Activated T-cell treated with anti-CD3 and anti-CD28 coated beads for 24 hours (primary cell): ENCODE results near the gene LCE1C.

Experiments
- DNase-seq: peaks from one replicate; pipeline ENCODE4 v3.0.0-alpha.2; 2020; ENCODE audit warnings: low read depth

LCE1C gene, protein sequence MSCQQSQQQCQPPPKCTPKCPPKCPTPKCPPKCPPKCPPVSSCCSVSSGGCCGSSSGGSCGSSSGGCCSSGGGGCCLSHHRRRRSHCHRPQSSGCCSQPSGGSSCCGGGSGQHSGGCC

DNA sequence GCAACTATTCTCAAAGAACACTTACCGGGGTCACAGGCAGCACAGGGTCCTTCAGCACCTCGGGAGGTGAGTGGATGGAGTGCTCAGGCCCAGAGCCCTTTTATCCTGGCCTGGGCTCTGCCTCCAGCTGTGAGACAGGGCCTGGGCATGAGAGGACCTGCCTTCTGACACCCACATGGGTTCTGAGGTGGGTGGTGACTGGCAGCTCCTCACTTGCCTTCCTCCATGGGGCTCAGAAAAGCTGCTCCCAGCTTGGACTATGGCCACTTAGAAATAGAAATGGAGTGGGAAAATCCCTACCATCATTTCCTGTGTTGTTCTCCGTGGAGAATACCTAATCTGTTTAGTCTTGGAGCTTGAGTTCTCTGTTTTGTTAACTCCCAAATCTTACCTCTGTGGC, at the start of gene LCE1C:
LCE1C (minus strand) TSS at position 76 of the 400 bp plus-strand sequence. CDS start 1,173 bp downstream, outside the sequence.
- DNase-seq: no peak

DNA sequence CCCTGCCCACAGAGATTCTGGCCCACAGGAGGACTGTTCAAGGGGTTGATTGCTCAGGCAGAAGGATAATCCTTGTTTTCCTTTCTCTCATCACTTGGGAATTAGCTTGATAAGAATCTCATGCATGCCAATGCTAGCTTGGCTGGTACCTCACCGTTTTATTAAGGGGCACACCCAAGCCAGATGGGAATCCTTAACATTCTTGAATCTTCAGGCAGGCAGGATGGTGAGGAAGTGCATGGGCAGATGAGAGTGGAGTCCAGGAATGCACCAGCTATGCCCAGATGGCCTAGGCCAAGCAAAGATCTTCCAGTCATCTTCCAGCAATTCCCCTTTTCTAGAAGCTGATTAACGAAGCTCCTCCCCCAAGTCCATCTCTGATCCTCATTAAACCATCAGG, 49.2 kb upstream of the LCE1C start:
- DNase-seq: no peak

DNA sequence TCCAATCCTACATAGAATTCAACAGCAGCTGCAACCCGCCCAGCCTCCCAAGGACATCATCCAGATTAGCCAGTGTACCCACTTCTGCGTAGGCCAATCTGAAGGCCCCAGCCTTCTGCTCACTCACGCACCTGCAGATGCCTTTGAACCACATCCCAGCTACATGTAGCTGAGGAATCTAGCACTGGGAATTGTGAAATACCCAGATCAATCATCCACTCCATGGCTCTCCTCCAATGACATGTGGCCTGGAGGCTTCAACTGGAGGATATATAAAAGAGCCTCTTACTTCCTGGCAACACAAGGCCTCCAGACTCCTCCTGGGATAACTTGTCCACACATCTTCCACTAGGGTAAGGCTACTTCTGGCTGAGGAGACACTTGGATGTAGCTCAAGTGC, 36.1 kb upstream of the LCE1C start, which contains the start of gene LCE6A:
LCE6A (plus strand) TSS at position 301 of the 400 bp plus-strand sequence. CDS start 665 bp downstream, outside the sequence.
- DNase-seq: no peak

DNA sequence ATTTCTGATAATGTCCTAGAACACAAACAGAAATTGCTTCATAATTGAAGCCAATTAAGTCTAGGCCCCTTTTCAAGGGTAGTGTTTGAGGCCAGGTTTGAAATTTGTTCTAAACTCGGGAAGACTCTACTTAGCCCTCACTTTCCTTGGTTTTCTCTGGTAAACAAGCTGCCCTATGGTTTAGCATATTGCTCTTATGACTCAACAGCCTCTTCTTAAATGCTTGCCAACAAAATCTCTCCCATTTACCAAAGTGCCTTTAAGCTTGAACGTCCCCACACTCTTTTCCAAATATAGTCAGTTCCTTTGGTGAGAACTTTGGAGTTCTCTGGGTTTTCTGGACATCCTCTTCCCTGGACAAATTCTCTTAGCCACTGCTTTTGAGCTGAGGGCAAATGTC, 30.4 kb upstream of the LCE1C start:
- DNase-seq: no peak

DNA sequence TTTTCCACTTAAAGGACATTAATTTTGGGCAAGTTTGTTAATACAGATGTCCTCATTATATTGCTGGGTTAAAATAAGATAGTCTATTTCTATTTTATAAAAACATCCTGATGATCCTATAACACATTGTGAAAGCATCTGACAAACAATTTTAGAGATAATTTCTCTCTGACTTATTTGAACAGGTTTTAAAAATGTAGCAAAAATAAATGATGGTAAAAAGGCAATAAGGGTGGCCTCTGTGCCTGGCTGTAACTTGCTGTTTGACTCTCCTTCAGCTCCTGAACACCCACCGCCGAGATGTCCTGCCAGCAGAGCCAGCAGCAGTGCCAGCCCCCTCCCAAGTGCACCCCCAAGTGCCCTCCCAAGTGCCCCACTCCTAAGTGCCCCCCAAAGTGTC, 20.7 kb upstream of the LCE1C start, which contains the start of gene LCE1A:
LCE1A (plus strand) TSS at position 301 of the 400 bp plus-strand sequence; CDS start at position 301, 0 bp downstream.
- no peak for DNase-seq

DNA sequence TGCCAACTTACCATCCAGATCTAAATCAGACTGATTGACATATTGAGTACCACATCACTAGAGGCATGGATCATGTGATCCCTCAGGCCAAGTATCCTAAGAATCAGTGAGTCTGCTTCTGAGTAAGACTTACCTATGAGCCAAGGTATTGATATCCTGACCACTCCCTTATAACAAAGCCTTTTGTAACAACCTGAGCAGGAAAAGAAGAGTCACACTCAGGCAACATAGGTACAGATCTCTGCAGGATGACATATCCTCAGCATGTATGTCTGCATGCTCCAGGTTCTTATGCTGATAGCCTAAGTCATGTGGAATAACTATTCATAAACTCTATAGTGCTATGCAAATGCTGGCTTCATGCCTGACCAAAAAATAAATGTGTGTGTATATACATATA, 18.5 kb upstream of the LCE1C start:
- DNase-seq: no peak

DNA sequence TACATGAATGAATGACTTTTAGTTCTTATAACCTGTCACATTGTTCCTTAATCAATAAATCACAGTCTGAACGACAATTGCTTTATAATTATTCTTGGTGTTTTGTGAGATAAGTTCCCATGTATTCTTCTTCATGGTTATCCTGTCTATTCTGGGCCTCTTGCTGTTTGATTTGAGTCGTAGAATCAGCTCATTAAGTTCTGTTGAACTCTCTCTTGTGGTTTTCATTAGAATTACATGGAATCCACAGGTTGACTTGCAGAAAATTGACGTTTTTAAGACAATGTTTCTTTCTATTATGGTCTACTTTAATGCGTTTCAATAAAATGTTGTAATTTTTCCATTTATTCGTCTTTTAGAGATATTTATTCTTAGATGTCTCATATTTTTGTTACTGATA, 16.8 kb upstream of the LCE1C start:
- no peak for DNase-seq

DNA sequence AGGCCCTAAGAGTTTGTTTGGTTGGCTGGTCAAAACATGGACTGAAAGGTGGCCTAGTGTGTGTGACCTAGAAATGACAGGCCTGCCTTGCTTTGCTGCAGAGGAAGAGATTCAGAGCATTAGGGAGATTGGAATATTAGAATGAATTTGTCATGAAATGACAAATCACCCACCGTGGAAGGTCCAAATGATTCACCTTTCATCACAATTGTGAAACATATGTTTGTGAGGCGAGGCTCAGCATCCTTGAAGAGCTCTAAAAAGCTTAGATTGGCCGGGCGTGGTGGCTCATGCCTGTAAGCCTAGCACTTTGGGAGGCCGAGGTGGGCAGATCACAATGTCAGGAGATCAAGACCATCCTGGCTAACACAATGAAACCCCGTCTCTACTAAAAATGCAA, 10.9 kb upstream of the LCE1C start:
- DNase-seq: no peak

DNA sequence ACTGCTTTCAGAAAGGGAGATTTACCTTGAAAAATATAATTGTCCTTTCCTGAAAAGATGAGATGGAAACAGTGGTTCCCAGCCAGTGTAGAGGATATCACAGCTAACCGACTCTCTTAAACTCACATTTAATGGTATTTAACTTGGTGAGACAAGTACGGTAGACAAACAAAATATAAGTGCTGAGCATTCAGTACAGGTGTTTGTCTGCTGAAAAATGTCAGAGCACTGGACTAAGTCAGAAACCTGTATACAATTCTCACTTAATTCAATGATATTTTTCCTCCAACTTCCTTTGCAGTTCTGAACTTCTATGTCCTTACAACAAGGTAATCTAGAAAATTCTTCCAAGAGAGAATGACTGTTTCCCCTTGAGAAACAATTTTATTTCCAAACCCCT, 5.2 kb upstream of the LCE1C start, which contains the start of gene LCE1B:
LCE1B (plus strand) TSS at position 301 of the 400 bp plus-strand sequence. CDS start 476 bp downstream, outside the sequence.
- DNase-seq: no peak

DNA sequence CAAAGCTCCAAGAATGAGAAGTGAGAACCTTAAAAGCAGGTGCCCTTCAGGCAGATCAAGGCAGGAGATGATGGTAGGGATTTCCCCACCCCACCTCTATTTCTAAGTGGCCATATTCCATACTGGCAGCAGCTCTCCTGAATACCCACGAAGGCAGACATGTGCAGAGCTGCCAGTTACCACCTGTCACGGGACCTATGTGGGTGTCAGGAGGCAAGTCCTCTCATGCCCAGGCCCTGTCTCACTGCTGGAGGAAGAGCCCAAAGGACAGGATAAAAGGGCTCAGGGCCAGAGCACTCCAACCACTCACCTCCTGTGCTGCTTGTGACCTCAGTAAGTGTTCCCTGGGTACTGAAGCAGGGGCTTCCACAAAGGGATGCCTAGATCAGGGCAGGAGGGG, 4.6 kb upstream of the LCE1C start:
- DNase-seq: no peak

DNA sequence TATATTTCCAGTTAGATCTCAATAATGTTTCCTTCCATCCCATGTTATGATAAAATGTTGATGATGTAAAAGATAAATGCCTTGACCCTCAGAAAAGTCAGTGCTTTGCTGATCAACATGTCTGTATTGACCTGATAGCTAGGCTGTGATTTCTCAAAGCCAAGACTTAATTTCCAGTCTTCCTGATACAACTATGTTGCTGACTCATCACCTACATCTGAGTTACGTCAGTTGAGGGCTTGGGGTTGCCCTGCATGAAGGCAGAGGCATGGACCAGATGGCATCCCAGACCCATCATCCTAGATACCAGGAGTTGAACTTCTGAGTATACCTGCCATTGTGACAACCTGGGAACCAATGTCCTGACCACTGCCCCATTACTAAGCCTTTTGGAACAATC, 5.1 kb downstream of the LCE1C start:
- no peak for DNase-seq

DNA sequence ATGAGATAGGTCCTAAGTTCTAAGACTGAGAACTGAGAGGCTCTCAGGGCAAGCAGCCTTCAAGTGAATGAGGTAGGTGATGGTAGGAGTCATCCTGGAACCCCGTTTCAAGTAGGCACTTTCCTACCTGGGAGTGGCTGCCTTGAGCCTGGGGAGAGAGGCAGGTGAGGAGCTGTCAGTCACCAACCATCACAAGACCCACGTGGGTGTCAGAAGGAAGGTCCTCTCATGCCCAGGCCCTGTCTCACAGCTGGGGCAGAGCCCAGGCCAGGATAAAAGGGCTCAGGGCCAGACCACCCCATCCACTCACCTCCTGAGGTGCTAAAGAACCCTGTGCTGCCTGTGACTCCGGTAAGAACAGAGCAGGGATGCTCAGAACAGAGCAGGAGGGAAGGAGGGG, 10.0 kb downstream of the LCE1C start, which contains the start of gene LCE1D:
LCE1D (plus strand) TSS at position 301 of the 400 bp plus-strand sequence. CDS start 1,074 bp downstream, outside the sequence.
- no peak for DNase-seq

DNA sequence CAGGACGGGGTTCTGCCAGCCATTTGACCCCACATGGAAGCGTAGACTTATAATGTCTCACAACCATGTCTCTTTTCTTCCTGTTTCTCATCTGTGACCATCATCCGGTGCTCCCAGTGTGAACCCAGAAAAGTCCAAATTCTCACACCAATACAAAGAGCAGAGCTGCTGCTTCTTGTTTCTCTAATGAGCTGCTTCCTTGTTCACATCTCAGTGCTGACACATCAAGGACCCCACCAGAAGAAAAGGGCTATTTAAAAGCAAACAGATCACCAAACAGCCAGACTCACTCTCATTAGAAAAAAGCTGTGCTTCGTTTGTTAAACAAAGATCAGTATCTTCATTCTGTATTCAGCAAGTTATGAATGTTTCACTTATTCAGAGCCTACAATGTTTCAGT, 10.8 kb downstream of the LCE1C start:
- no peak for DNase-seq

DNA sequence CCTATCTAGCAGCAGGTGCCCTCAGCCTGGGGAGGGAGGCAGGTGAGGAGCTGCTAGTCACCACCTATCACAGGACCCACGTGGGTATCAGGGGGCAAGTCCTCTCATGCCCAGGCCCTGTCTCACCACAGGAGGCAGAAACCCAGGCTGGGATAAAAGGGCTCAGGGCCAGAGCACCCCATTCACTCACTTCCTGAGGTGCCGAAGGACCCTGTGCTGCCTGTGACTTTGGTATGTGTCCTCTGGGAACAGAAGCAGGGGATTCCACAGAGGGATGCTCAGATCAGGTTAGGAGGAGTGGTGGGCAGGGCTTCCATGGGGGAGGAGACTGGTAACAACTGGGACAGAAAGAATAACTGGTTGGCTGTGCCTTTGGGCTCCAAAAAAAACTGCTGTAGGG, 20.4 kb downstream of the LCE1C start, which contains the start of gene LCE1E:
LCE1E (plus strand) TSS at position 181 of the 400 bp plus-strand sequence. CDS start 1,043 bp downstream, outside the sequence.
- no peak for DNase-seq

DNA sequence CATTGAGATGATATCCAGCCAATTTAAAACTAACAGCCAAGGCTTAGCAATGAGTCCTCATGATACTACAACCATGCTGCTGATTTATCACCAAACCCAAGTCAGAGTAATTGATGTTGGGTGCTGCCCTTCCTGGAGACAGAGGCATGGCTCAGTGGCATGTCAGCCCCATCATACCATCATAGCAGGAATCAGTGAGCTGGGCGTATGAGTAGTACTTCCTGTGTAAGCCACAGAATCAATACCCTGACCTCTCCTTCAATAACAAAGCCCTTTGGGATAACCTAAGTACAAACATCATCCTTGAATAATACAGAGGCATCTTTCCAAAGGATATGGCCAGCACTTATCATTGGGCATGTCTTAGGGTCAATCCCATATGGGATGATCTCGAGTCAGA, 23.4 kb downstream of the LCE1C start:
- no peak for DNase-seq

DNA sequence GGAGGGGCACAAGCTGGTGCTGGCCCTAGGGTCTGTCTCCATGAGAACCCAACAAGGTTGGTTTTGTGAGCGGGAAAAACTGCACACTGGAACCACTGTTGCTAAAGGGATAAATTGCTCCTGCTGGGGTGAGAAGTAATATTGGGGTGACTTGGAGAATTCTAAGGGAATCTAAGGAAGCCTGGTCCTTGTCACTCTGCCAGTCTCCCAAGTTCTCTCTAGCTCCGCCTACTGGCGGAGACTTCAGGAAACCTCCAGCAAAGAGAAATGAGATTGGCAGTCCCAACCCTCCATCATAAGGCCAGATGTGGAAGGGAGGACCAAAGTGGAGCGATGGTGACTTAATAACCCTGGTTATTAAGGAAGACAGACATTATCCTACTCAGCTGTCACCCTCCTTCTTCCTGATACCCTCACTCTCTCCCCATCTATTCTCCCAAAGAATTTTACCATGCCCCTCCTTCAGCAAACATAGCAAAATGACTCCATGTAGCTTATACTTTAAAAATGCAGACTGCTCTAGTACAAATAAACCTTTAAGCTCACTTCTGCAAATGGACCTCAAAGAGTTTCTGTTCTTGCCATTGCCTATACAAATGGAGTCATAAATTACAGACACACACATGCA, 28.8 kb downstream of the LCE1C start:
- DNase-seq: no peak

DNA sequence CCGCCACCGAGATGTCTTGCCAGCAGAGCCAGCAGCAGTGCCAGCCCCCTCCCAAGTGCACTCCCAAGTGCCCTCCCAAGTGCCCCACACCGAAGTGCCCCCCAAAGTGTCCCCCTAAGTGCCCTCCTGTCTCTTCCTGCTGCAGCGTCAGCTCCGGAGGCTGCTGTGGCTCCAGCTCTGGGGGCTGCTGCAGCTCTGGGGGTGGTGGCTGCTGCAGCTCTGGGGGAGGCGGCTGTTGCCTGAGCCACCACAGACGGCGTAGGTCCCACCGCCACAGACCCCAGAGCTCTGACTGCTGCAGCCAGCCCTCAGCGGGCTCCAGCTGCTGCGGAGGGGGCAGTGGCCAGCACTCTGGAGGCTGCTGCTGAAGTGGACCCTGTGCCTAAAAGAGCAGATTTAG, 30.1 kb downstream of the LCE1C start:
- no peak for DNase-seq

DNA sequence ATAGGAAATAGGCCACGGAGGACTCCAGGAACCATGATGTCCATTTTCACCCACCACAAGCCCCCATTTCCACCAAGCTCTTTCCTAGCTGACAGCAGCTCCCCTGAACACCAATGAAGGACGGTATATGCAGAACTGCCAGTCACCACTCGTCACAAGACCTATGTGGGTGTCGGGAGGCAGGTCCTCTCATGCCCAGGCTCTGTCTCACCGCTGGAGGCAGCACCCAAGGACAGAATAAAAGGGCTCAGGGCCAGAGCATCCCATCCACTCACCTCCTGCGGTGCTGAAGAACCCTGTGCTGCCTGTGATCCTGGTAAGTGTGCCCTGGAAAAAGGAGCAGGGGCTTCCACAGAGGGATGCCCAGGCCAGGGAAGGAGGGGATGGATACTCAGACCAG, 31.6 kb downstream of the LCE1C start, which contains the start of gene LCE1F:
LCE1F (plus strand) TSS at position 266 of the 400 bp plus-strand sequence. CDS start 1,232 bp downstream, outside the sequence.
- no peak for DNase-seq

DNA sequence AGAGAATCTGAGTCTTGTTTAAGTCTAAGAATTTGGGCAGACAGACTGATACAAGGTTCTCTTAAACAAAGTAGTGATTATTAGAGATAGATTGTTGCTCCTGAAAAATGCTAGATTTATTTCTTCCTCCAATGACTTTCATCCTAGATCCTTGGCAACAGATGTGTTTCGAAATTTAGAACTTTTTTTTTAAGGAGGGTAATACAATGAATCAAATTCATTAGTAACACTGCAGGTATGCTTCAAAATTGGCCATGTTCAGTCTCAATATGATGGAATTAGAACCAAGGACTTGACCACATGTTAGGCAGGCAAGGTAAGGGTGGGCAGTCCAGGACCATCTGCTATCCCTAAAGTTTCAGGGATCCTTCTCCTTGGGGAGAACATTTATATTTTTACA, 36.0 kb downstream of the LCE1C start:
- DNase-seq: no peak

DNA sequence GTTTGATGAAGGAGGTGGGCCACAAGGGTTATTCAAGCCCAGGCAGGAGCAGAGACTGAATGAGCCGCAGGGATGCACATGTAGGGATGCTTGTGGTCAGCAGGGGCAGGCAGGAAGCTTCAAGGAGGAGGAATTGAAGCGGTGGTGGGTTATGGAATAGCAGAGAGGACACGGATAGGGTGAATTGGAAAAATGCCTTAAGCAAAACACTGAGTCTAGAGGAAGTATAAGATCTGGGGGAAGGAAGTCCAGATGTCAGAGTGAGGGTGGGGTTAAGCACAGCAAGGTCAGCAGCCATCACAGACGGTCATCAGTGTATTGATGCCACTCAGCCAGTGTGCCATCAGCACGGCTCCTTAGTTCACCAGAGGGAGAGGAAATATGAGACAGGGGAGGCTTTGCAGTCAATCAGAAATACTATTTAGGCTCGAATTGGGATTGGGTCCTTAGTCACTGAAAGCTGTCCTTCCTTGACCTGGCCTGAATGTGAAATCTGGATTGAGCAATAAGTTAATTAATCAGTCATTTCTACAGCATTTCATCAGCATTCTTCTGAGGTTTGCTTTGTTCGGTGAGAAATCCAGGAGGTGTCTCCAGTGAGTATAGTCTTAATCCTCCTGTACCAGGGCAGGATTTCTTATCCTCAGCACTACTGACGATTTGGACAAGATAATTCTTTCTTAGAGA, 37.5 kb downstream of the LCE1C start:
- no peak for DNase-seq

DNA sequence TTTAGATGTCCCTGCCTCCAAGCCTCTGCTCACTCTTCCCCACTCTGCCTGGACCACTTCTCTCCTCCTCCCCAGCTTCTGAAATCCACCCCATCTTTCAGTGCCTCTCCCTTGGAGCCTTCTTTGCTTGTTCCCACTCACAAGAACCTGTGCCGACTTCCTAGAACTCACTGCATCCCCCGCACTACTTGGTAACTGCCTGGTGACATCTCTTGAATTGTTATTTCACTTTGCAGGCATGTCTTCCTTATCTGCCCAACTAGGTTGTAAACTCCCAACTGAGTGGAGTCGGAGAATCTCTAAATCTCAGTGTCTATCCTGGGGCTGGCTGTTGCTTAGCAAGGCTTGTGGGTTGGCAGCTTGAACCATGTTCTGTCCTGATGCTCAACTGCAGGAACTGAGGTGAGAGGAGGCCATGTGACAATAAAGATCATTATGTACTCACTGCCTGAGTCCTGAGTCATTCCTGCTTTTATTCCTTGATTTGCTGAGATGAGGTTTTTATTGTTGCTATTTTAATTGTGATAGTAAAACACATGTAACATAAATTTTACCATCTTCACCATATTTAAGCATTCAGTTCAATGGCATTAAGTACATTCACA, 44.7 kb downstream of the LCE1C start:
- no peak for DNase-seq

DNA sequence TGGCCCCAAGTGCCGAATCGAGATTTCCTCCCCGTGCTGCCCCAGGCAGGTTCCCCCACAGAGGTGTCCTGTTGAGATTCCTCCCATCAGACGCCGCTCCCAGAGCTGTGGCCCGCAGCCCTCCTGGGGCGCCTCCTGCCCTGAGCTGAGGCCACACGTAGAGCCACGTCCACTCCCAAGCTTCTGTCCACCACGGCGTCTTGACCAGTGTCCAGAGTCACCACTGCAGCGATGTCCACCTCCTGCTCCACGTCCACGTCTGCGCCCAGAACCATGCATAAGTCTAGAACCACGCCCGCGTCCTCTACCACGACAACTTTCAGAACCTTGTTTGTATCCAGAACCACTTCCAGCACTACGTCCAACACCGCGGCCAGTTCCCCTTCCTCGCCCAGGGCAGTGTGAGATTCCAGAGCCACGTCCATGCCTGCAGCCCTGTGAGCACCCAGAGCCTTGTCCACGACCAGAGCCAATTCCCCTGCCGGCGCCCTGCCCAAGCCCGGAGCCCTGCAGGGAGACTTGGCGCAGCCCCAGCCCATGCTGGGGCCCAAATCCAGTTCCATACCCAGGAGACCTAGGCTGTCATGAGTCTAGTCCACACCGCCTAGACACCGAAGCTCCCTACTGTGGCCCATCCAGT, 45.8 kb downstream of the LCE1C start:
- no peak for DNase-seq
